Renal pelvis (tissue), 4 donors: Measurements from ENCODE around the gene MGMT. TPM values are rescaled to one million over a fixed set of nuclear protein-coding genes. Genes with fewer than 3 reads are reported as not detected.

Source experiments
- DNase-seq: peaks from one replicate; pipeline ENCODE4 v3.0.0-alpha.2; 2013
- polyA plus RNA-seq, 3 donors: library from polyadenylated mRNA; unstranded; fragments of 120-200 nt; gene quantifications; one replicate each; pipeline ENCODE4 v1.2.1, GENCODE V29; 2013; ENCODE audit not compliant: insufficient read length in 3 of 3

The MGMT gene
- polyA plus RNA-seq, 3 donors = 14.1 to 24.1 (median 21.3) TPM

DNA sequence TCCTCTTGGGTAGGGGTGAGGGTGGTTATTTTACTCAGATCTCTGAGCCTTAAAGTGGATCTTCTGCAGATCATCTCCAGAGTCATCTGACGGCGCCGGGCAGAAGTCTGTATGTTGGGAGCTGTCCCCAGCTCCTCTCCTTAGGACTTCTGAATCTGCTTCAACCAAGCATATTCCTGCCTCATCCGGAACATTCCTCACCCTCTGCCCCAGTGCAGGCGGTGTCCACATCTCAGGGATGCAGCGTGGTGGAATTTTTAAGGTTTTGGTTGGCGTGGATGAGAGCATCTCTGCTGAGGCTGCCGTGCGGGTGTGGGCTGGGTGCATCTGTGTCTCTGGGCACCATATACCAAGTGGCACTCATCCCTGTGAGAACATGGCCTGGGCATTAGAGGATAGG lies 148.3 kb downstream of the MGMT start:
- no peak for DNase-seq

DNA sequence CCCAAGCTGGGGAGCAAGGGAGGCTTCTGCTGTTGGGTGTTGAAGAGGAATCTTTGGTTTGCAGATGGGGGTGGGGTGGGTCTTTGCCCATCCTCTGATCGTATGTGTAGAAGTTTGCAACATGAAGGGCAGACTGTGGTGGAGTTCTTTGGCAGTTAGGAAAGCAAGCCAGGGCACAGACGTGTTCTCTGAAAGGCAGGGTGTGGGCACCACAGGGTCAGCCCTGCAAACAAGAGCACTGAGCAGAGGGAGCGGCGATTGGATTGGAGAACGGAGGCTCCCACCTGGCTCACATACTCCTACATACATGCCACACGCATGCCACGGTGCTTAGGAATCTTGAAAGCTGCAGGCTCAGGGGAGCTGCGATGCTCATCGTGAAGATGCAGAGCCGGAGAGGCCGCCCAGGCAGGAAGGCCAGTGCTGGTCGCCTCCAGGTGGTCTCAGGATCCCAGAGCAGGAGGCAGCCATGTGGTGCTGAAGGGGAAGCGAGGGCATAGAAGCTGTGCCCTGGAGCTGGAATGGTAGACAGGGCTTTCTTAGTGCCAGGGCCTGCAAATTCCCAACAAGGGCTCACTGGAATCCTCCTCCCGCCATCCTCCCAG lies 149.0 kb downstream of the MGMT start:
- no peak for DNase-seq

DNA sequence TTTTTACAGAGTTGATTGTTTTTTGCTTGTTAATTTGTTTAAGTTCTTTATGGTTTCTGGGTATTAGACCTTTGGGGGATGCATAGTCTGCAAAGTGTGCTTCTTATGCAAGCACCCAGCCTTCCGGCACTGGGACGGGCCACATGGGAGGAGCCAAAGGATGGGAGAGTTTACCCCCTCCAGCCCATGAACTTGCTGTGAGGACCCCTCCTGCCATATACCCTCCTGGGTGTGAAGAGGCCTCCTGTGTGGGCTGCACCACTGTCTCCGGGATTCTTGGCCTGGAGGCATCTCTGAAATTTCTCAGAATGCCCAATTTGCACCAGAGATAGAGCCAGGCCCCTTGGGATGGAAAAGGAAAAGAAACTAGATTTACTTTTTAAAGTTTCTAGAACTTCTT lies 150.7 kb downstream of the MGMT start:
- DNase-seq = no peak

DNA sequence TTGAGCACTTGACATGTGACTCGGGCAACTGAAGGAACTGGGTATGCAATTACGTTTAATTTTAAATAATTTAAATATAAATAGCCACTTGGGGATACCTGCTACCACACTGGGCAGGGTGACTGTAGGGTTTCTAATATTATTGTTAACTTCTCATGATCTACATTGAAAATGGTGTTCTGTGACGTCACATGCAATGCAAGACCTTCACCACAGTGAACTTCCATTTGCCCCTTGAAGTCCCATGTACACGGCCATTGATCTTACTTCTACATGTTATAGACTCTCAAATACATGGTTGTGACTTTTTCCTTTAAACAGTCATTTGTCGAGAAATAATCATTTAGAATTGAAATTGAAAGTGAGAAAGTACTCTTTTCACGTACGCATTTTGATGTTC lies 154.0 kb downstream of the MGMT start:
- DNase-seq = no peak

DNA sequence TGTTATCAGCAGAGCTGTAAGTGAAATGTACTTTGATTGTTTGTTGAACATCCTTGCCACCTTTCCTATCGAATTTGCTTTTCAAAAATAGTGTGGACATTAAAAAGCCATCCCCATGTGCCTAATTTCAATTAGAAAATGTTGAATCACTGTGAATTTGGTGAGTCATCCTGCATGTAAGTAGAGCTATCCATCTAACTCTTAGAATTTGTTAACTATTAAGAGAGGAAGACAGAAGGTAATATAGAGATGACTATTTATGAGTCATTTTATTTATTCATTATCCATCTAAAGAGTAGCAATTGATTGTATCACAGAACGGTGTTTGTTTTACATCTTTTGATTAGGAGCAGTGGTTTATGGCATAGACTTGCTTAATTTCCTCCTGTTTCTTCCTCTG lies 154.7 kb downstream of the MGMT start:
- no peak for DNase-seq

DNA sequence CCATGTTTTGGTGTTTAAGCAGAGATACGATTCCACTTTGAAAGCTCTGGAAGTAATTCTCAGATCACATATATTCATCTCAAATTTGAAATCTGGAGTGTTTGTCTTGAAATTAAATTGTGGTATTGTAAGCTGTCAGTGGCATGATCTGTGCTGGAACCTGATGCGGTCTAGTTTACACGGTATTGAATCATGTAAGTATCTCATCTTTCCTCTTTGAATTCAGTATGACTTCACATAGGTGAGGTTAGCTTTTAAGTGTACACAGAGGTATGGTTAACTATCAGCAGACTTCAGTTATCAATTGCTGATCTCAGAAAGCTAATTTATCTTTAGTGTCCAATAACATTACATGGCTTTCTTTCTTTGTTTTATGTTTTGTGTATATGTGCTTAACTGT lies 155.2 kb downstream of the MGMT start:
- DNase-seq = no peak

DNA sequence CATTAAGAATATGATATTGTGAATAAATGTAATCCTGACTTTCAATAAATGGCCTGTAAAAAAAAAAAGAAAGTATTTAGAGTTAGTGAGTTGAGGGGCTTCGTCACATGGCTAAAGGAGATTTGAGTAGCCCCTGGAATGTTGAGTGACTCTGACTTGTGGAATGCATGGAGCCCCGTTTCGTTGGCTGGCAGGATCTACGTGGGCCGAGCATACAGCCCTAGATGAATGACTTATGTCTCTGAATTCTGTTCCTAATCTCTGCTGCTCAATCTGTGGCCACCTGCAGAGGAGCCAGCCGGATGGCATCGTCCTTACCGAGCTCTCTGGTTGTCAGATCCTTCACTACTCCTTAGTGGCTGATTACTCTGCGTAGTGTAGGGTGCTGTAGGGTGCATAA lies 155.7 kb downstream of the MGMT start:
- DNase-seq = no peak

DNA sequence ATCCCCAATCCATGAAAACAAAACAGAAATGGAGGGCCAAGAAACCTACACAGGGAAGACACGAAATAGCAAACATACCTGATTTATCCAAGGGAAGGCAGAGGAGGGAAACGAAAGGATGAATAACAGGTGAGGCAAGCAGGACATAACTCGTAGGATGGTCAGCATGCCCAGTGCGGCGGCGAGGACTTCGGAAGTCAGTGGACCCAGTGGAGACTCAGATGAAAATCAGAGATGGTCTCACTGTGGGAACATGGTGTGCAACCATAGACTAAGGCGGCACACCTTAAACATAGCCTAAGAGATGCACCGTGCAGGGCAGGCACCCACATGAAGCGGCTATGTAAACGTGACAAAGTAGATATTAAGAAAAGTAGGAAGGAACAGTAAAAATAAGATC lies 157.5 kb downstream of the MGMT start:
- no peak for DNase-seq

DNA sequence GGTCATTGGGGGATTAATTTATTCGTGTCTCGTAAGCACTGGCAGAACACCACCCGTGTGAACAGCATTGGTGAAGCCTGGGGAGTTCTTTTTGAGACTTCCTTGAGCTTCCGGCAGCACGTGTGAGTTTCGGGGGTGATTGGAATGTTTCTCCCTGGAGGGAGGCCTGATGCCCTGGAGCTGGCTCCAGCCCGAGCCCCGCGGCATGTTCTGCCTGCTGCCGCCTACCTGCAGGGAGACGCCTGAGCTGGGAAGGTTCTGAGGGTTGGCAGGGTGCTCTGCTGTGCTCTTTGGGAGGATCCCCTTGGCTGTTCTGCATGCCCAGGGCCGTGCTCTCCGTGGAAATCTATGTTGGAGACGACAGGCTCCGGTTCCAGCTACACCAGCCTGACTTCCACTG lies 159.3 kb downstream of the MGMT start:
- DNase-seq = no peak

DNA sequence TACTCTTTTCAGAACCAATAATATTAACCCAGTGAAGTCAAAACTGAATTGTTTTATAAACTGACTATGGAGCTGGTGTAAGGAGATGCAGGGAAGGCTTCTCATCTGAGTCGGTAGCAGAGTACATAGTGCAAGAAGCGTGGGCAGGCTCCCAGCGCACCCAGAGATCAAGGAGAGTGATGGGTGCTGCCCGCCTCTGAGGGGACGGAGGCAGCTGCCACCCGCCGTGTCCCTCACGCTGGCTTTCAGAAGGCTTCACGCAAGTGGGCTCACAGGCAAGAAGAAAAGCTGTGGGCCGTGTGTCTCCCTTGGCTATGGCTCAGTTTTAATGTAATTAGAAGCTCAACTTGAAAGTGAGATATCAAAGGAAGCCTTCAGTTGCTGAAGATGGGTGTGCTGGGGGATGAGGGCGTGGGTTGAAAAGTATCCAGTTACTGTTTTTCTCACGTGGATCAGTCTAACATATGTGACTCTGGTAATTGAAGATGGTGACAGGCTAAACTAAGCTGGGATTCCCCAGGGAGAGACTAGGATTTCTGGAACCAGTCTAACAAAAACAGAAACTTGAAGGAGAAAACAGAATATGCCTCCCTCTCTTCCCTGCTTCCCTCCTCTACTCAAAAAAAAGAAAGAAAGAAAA lies 159.9 kb downstream of the MGMT start:
- DNase-seq = peak; percentile 40

DNA sequence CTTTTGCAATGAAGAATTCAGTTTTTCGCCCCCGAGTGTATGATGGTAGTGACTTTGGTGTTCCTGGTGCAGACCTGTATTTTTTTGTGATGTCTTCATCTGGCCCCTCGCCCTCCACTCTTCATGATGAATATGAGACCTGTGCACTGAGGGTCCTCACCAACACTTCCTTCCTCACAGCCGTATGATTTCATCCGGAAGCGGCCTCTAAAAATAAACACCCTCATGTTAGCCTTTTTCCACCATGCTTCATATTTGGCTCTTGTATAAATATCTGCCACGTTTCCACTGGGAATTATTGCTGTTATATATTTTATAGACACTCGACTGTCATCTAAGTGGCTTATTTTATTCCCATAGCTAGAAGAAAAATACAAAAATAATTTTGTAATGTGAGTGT lies 160.4 kb downstream of the MGMT start:
- DNase-seq = no peak

DNA sequence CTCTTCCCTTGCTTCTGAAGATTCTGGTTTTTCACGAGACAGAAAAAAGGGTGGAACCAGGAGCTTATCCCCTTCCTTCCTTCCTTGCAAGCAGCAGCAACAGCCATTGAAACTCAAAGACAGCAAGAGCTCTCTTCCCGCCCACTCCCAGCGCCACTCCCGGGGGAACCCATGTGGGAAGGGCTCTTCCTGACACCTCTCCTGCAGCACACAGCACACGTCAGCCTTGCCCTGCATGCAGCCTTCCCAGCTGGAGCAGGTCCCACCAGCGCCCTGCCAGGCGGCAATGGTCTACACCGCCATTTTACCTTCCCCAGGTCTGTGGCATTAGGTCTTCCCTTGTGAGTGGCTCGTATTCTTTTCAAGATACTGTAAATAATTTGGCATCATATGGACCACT lies 161.8 kb downstream of the MGMT start:
- no peak for DNase-seq

DNA sequence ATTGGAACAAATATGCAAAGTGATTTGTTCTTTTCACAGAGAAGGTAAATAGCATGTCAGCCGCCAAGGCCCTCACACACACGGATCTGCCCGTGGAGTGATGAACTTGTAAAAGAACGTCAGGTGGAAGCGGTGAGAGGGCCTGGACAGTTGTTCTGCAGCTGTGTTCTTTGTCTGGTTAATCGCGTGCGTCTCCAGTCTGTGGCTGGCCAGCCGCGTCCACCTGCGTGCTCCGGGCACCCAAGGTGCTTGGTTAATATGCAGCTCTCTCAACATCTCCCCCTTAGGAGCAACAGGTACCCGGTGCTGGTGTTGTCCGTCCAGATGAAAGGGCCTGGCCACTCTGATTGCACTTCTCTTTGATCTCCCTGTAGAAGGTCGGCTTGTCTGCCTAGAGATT lies 162.9 kb downstream of the MGMT start:
- no peak for DNase-seq

DNA sequence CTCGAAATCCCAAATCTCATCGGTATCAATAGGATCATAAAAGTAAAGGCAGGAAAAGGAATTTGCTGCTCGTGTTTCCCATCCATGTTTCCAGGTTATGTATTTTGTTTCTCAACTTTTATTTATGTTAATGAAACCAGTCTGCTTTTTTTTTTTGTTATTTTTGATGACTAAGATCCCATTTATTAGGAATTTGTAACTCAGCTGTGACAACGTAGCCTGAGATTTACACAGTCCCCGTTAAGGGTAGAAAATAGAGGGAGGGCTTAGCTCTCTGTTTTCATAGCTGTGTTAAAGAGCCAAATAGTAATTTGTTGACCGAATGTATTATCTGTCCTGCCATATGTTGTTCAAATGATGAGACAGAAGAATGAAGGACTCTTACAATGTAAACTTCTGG lies 164.0 kb downstream of the MGMT start:
- DNase-seq = no peak

DNA sequence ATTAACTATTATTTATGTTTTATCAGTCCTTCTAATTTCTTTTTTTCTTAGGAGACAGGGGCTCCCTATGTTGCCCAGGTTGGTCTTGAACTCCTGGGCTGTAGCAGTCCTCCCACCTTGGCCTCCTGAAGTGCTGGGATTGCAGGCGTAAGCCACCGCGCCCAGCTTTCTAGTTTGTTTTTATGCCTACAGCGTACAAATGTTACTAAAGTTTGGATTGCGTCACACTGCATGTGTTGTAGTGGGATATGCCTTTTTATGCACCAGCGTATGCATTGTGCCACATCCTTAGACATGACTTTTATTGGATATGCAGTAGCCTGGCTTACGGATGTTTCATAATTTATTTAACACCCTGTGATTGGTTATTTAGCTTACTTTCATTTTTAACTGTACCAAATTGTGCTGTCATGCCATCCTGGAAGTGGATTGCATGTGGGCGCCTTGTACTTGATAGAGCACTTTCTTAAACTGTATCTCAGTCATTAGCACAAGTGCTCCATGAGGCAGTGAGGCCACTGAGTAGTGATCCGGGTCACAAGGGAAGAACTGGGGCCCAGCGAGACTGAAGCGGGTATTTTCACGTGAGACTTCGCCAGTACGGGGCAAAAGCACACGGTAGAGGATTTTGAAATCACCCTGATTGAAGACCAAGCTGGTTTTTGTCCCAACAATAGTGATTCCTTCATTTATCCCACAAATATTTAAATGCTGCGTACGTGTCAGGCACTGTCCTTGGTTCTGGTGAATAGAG lies 165.0 kb downstream of the MGMT start:
- DNase-seq = no peak

DNA sequence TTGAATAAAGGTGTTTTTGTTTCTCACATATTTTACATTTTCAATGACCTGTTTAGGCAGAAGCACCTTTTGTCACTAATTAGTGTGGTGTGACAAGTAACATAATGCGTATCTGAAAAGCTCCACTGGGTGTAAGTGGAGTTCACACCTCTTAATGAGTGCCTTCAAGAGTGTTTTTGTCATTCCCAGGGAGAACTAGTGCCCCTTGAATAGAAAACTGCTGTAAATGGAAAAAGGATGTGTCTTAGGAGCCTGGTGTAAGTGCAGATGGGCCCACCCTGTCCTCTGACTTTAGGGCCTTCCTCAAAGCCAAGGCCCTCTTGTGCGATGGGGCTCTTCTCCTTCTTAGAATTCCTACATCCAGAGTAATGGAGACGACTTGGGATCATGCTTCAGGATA lies 170.0 kb downstream of the MGMT start:
- no peak for DNase-seq

DNA sequence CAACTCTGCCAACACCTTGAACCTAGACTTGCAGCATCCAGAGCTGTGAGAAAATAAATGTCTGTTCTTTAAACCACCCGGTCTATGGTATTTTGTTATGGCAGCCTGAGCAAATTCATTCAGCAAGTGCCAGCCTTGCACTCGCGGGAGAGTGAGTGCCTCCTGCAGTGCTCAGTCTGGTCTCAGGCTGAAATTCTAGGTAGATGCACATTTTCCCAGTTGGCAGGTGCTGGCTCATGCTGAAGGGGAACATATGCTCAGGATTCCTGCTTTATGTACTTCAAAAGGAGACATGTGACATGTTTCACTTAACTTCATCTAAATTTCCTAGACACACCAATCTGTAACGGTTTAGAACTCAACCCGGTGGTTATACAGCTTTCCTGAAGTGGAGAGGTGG lies 170.8 kb downstream of the MGMT start:
- no peak for DNase-seq

DNA sequence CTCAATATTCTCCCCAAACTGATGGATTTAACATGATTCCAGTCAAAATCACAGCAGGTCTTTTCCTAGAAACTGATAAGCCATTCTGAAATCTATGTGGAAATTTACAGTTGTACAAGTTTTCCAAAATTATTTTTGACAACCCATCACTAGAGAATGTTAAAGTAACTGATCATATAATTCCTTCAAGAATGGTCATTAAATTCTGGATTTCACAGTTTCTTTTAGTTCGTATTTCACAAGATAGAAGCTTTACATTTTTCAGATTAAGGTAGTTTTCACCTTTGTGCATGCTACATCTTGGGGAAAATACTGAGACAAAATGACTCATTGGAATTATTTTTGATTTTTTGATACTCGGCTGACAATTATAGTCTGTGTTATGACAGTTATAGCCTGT lies 174.3 kb downstream of the MGMT start:
- no peak for DNase-seq

DNA sequence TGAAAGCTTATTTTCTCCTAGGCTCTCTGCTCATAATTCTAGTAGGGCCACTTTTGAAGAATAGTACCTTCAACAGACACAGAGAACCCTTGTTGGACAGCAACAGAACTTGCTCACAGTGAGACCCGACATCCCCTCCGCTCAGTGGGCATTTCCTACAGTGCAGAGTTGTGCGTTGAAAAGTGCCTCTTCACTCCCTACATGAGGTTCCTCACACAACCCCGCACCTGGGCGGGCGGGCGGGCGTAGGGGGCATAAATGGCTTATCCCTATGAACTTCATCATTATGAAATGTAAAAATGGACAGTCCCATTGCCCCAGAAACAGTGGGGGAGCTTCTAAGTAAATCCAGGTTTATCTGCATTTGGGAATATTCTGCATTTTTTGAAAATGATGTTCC lies 174.9 kb downstream of the MGMT start:
- no peak for DNase-seq

DNA sequence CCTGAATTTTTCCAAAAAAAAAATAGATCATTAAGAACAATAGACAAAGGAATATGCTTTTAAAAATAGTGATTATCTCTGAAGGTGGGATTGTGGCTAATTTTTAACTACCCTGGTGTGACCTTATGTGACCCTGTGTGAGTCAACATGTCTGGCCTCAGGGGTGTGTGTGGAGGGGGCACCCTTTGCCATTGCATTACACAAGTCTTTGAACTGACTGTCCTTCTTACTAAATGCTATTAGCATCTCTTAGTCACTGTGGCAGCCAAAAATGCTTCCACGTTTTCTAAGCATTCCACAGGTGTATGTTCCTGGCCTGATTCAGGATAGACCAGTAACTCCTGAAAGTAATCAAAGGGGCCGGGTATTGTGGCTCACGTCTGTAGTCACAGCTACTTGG lies 175.4 kb downstream of the MGMT start:
- DNase-seq = no peak

DNA sequence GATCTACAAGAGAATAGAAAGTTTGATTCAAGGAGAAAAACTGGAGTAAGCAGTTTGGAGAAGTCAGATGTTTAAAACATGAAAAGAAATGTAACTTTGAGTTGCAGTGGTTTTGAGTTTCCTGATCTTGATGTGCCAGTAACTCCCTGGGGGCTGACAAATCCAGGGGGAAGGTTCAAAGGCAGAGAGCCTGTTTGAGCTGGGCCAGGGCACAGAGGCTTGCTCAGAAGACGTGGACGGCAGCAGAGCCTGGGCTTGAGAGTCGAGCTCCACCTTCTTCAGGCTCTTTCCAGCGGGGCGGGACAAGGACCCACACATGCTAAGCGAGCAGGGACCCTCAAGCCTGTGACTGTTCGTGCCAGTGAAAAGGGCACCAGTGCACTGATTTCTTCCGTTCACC lies 176.2 kb downstream of the MGMT start:
- no peak for DNase-seq

DNA sequence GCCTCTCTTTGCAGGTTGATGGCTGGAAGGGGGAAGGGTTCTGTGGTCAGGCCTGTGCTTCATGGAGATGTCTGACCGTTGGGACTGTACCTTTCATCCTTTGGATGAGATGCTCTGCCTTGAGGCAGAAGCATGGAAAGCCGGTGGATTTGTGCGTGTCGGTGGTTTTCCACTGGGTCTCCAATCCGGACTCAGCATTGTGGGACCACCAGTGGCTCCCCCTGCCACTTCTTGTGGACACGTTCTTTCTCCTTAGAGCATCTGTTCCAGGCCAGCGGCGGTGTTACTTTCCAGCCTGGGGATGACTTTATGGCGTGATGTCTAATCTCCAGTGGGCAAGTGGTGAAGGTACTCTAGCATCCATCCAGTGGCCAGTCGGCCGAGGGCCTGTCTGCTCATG lies 178.4 kb downstream of the MGMT start:
- DNase-seq = no peak

DNA sequence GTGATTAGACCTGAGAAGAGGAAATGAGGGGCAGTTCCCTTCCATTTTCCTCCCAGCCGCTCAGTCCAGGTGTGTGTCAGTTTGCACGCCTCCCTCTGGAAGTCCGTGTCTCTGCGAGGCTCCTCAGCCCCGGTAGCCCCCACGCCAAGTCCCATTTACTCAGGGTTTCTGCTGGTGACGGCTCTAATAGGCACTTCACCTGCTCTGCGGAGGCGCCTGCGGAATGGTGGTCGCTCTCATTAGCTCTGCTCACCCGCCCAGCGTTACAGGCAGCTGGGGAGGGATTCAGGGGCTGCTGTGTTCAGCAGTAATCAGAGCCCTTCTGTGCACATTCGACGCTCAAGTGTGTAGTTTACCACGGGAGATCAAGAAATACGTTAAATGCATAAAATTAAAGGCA lies 179.9 kb downstream of the MGMT start:
- no peak for DNase-seq

DNA sequence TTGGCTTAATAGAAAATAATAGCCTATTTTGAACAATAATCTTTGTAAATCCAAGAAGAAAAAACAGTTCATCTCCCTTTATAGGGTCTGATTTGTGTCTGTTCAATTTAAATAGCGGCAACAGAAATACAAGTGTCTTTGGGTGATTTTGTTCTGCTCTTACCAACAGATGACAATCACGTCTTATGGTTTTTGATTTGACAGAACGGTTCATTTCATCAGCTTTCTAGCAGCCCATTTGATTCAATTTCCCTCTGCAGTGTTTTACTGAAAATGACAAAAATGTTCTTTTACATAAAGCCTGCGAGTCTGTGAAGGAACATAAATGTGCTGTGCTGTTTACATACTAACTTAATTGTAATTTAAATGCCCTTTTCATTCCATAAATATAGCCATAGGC lies 180.5 kb downstream of the MGMT start:
- DNase-seq = no peak
